Renal cortical epithelial cell (primary cell): ENCODE results near the gene IRAK1. TPM values are rescaled to one million over a fixed set of nuclear protein-coding genes. Genes with fewer than 3 reads are reported as not detected.

ENCODE experiments used
- DNase-seq: peaks from one replicate; pipeline ENCODE4 v3.0.0-alpha.2; 2011; ENCODE audit warnings: low read depth
- total RNA-seq: library from RNA; depleted of rRNA; stranded (reverse); fragments of >200 nt; gene quantifications from 2 replicates; pipeline ENCODE4 v1.2.3, GENCODE V29; 2014

IRAK1 gene
- total RNA-seq, 1 donor from 2014 or later: 79.4 TPM

- no peak for DNase-seq
Measured at GRCh38 chrX:154040863-154041262, 21.2 kb upstream of the IRAK1 start.

GRCh38 chrX:154040307-154040756, 20.6 kb upstream of the IRAK1 start:
- peak; percentile 49 for DNase-seq

- no peak for DNase-seq
Measured at GRCh38 chrX:154039577-154039976, 19.9 kb upstream of the IRAK1 start.

- no peak for DNase-seq
Measured at GRCh38 chrX:154038656-154039055, 19.0 kb upstream of the IRAK1 start.

- DNase-seq: no peak
Measured at GRCh38 chrX:154037754-154038153, 18.1 kb upstream of the IRAK1 start.

GRCh38 chrX:154036513-154036912, 16.8 kb upstream of the IRAK1 start:
- no peak for DNase-seq

GRCh38 chrX:154033848-154034247, 14.1 kb upstream of the IRAK1 start:
- no peak for DNase-seq

GRCh38 chrX:154032653-154033052, 13.0 kb upstream of the IRAK1 start:
- DNase-seq: no peak

GRCh38 chrX:154032160-154032559, 12.5 kb upstream of the IRAK1 start:
- peak; percentile 22 for DNase-seq

GRCh38 chrX:154030715-154031305, 11.1 kb upstream of the IRAK1 start:
- no peak for DNase-seq

- DNase-seq: no peak
Measured at GRCh38 chrX:154030266-154030665, 10.6 kb upstream of the IRAK1 start.

GRCh38 chrX:154029439-154029838, 9.7 kb upstream of the IRAK1 start:
- DNase-seq: no peak

- no peak for DNase-seq
Measured at GRCh38 chrX:154028502-154029184, 8.9 kb upstream of the IRAK1 start.

- no peak for DNase-seq
Measured at GRCh38 chrX:154027986-154028385, 8.3 kb upstream of the IRAK1 start.

GRCh38 chrX:154027022-154027402, 7.3 kb upstream of the IRAK1 start:
- no peak for DNase-seq

- no peak for DNase-seq
Measured at GRCh38 chrX:154026136-154027021, 6.7 kb upstream of the IRAK1 start.

- no peak for DNase-seq
Measured at GRCh38 chrX:154025230-154025629, 5.5 kb upstream of the IRAK1 start.

GRCh38 chrX:154024271-154024670, 4.6 kb upstream of the IRAK1 start:
- no peak for DNase-seq

- DNase-seq: no peak
Measured at GRCh38 chrX:154023276-154024000, 3.7 kb upstream of the IRAK1 start.

GRCh38 chrX:154022108-154022507, 2.4 kb upstream of the IRAK1 start:
- DNase-seq: no peak

- DNase-seq: peak; percentile 29
Measured at GRCh38 chrX:154021131-154021611, 1.5 kb upstream of the IRAK1 start.
